HepG2 (cell line): ENCODE measurements around the gene PDZD2. TPM values are rescaled to one million over a fixed set of nuclear protein-coding genes. Genes with fewer than 3 reads are reported as not detected.

Experiments used
- CREB1 ChIP-seq, 2 experiments: fragments of 450-650 bp in 1 of 2; IDR thresholded peaks; 2 replicates each; pipeline ENCODE4 v1.6.1; 2016 to 2017; ENCODE audit warnings: control low read depth in 1 of 2, mild to moderate bottlenecking in 1 of 2, missing compliant biosample characterization in 1 of 2, missing genetic modification characterization in 1 of 2
- ELF3 ChIP-seq: IDR thresholded peaks from 2 replicates; pipeline ENCODE4 v1.6.1; 2016; ENCODE audit warnings: missing genetic modification reagents, missing compliant biosample characterization
- JUND ChIP-seq: sonication (generic); formaldehyde crosslinking; IDR thresholded peaks from 2 replicates; pipeline ENCODE4 v1.8.0; 2022; ENCODE audit warnings: mild to moderate bottlenecking, missing genetic modification reagents
- RORA ChIP-seq: sonication (generic); formaldehyde crosslinking; IDR thresholded peaks from 2 replicates; pipeline ENCODE4 v1.5.0; 2020; ENCODE audit warnings: mild to moderate bottlenecking, missing genetic modification reagents, moderate library complexity
- ZFY ChIP-seq: sonication (generic); formaldehyde crosslinking; IDR thresholded peaks from 2 replicates; pipeline ENCODE4 v1.4.0; 2020; ENCODE audit warnings: missing genetic modification reagents
- ZNF260 ChIP-seq: sonication (generic); formaldehyde crosslinking; IDR thresholded peaks from 2 replicates; pipeline ENCODE4 v1.4.0; 2020; ENCODE audit warnings: missing genetic modification reagents, low read depth, mild to moderate bottlenecking, borderline replicate concordance
- ZNF788 ChIP-seq: sonication (generic); formaldehyde crosslinking; IDR thresholded peaks from 2 replicates; pipeline ENCODE4 v1.5.0; 2020; ENCODE audit warnings: mild to moderate bottlenecking, missing genetic modification reagents, borderline replicate concordance
- polyA plus RNA-seq, 8 experiments: library from polyadenylated mRNA; depleted of rRNA in 3 of 8; stranded (reverse) in 7 of 8; unstranded in 1 of 8; fragments of >200 nt; fragmentation: Illumina TruSeq in 4 of 8; extraction: Trizol in 4 of 8; gene quantifications; 2 replicates each; pipeline versions ENCODE4 v1.2.1 to v1.2.3, GENCODE V29; 2011 to 2016; ENCODE audit warnings: low read depth in 4 of 8, missing spikeins in 1 of 8, mixed read lengths in 1 of 8; ENCODE audit not compliant: insufficient read depth in 1 of 8
- total RNA-seq, 5 experiments: library from RNA; depleted of rRNA; stranded (reverse); fragments of >200 nt; fragmentation: Illumina TruSeq; extraction: Trizol; gene quantifications; 2 replicates each; pipeline ENCODE4 v1.2.3, GENCODE V29; 2016; ENCODE audit warnings: low read depth in 1 of 5
- TF ChIP-seq, protein P1 (sequence below): sonication (generic); formaldehyde crosslinking; IDR thresholded peaks from 2 replicates; pipeline ENCODE4 v1.4.0; 2020; ENCODE audit warnings: mild to moderate bottlenecking, missing genetic modification reagents
- TF ChIP-seq, protein P2 (sequence below): sonication (generic); formaldehyde crosslinking; IDR thresholded peaks from 2 replicates; pipeline ENCODE4 v1.5.0; 2020; ENCODE audit warnings: mild to moderate bottlenecking, missing genetic modification reagents

PDZD2 gene
- total and polyA plus RNA-seq, 2 of the 13 experiments (the other 11 are each of a cell fraction or from before 2014, with no cell fraction given): 0.04 TPM; not detected in 1

DNA sequence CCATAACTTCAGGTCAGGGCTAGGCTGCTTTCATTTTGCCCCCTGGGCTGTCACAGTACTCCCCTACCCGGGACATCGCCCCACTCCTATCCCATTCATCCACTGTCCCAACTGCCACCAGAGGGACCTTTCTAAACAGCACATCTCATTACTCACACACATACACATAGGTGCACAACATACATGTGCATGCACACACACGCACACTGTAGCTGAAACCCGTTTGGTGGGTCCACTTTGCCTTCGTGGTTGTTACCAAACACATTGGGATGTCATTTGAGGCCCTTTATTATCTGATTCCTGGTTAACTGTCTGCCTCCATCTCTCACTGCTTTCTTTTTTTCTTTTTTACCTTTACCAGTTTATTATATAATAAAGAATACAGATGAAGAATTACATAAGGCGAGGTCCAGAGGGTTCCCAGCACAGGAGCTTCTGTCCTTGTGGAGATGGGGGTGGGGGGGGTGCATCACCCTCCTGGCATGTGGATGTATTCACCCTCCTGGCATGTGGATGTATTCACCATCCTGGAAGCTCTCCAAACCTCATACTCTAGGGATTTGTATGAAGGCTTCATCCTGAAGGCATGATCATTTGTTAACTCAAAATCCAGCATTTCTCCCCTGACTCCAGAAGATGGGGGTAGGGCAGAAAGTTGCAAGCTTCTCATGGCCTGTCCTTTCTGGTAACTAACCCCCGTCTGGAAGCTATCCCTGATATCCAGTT is 349.2 kb downstream of the PDZD2 start (continued):
- TF ChIP-seq, protein P1, sequence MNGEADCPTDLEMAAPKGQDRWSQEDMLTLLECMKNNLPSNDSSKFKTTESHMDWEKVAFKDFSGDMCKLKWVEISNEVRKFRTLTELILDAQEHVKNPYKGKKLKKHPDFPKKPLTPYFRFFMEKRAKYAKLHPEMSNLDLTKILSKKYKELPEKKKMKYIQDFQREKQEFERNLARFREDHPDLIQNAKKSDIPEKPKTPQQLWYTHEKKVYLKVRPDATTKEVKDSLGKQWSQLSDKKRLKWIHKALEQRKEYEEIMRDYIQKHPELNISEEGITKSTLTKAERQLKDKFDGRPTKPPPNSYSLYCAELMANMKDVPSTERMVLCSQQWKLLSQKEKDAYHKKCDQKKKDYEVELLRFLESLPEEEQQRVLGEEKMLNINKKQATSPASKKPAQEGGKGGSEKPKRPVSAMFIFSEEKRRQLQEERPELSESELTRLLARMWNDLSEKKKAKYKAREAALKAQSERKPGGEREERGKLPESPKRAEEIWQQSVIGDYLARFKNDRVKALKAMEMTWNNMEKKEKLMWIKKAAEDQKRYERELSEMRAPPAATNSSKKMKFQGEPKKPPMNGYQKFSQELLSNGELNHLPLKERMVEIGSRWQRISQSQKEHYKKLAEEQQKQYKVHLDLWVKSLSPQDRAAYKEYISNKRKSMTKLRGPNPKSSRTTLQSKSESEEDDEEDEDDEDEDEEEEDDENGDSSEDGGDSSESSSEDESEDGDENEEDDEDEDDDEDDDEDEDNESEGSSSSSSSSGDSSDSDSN: no peak
- TF ChIP-seq, protein P2, sequence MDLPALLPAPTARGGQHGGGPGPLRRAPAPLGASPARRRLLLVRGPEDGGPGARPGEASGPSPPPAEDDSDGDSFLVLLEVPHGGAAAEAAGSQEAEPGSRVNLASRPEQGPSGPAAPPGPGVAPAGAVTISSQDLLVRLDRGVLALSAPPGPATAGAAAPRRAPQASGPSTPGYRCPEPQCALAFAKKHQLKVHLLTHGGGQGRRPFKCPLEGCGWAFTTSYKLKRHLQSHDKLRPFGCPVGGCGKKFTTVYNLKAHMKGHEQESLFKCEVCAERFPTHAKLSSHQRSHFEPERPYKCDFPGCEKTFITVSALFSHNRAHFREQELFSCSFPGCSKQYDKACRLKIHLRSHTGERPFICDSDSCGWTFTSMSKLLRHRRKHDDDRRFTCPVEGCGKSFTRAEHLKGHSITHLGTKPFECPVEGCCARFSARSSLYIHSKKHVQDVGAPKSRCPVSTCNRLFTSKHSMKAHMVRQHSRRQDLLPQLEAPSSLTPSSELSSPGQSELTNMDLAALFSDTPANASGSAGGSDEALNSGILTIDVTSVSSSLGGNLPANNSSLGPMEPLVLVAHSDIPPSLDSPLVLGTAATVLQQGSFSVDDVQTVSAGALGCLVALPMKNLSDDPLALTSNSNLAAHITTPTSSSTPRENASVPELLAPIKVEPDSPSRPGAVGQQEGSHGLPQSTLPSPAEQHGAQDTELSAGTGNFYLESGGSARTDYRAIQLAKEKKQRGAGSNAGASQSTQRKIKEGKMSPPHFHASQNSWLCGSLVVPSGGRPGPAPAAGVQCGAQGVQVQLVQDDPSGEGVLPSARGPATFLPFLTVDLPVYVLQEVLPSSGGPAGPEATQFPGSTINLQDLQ (CRISPR knock-in tag): no peak
- no peak for TF ChIP-seq ZNF788
- TF ChIP-seq CREB1 (IDR thresholded peaks at IDR 0.05): no peak
- TF ChIP-seq CREB1 (CRISPR knock-in tag; IDR thresholded peaks at IDR 0.05): no peak
- TF ChIP-seq RORA (CRISPR knock-in tag): no peak
- no peak for TF ChIP-seq ELF3
- TF ChIP-seq ZFY (CRISPR knock-in tag): no peak
- no peak for TF ChIP-seq JUND (CRISPR knock-in tag)
- TF ChIP-seq ZNF260: no peak
